Fibroblast of villous mesenchyme (primary cell): Measurements from ENCODE around the gene PKD2L1. TPM values are rescaled to one million over a fixed set of nuclear protein-coding genes. Genes with fewer than 3 reads are reported as not detected.

Source experiments
- DNase-seq: peaks from one replicate; pipeline ENCODE4 v3.0.0-alpha.2; 2010; ENCODE audit warnings: low read depth
- H3K4me3 ChIP-seq: 2 replicates; pipeline ENCODE4 v1.5.1; 2011; ENCODE audit warnings: low read depth, mild to moderate bottlenecking, low read length
- CTCF ChIP-seq: IDR thresholded peaks from 2 replicates; pipeline ENCODE4 v1.5.1; 2012; ENCODE audit warnings: low read depth, mild to moderate bottlenecking, low read length; ENCODE audit not compliant: insufficient read depth
- total RNA-seq: library from RNA; depleted of rRNA; stranded (reverse); fragments of >200 nt; gene quantifications from 2 replicates; pipeline ENCODE4 v1.2.3, GENCODE V29; 2012

The PKD2L1 gene
- total RNA-seq, 1 donor = not detected

- DNase-seq = no peak
- no peak overlapping the region for H3K4me3 ChIP-seq
- TF ChIP-seq CTCF = no peak
These were observed 30.2 kb upstream of the PKD2L1 start for GRCh38 chr10:100360234-100360633.

GRCh38 chr10:100359529-100360150, 29.6 kb upstream of the PKD2L1 start:
- no peak for TF ChIP-seq CTCF
- H3K4me3 ChIP-seq = no peak overlapping the region
- DNase-seq = no peak

GRCh38 chr10:100359030-100359432, 29.0 kb upstream of the PKD2L1 start:
- no peak overlapping the region for H3K4me3 ChIP-seq
- DNase-seq = no peak
- no peak for TF ChIP-seq CTCF

- DNase-seq = peak; percentile 46
- no peak overlapping the region for H3K4me3 ChIP-seq
- TF ChIP-seq CTCF = no peak
These were observed 27.2 kb upstream of the PKD2L1 start for GRCh38 chr10:100357059-100357858.

GRCh38 chr10:100356067-100357017, 26.3 kb upstream of the PKD2L1 start:
- H3K4me3 ChIP-seq = no peak overlapping the region
- peak; percentile 84 for DNase-seq
- no peak for TF ChIP-seq CTCF

DNA sequence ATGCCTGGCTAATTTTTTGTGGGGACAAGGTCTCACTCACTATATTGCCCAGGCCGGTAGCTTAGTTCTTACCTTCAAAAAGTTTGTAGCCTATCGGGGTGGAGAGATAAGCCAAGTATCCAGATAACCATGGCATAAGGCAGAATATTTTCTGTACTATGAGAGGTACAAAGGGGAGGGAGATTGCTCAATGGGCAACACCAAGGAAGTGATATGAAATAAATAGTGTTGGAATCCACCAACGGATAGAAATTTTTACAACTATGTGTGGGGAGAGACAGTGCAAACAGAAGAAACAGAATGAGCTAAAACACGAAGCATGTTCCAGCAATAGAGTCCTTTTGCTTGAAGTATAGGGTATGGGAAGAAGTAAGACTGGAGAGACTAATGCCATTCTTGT, 25.1 kb upstream of the PKD2L1 start:
- no peak overlapping the region for H3K4me3 ChIP-seq
- no peak for TF ChIP-seq CTCF
- DNase-seq = no peak
